Kidney (tissue), 14 donors: Measurements from ENCODE around the gene NT5DC2. TPM values are rescaled to one million over a fixed set of nuclear protein-coding genes. Genes with fewer than 3 reads are reported as not detected.

Experiments used
- DNase-seq, 5 donors: peaks; one replicate each; pipeline ENCODE4 v3.0.0-alpha.2; 2013 to 2020
- FAIRE-seq: peaks from 2 replicates; lab custom pipeline; 2012; peaks lifted over from hg19 to GRCh38; lab: Jason Lieb, UNC
- H3K27ac ChIP-seq, 2 donors: one replicate each; pipeline ENCODE4 v1.7.0; 2013; ENCODE audit warnings: low read depth in 2 of 2, low read length in 2 of 2, inconsistent platforms in 1 of 2
- H3K27me3 ChIP-seq: one replicate; pipeline ENCODE4 v1.7.1; 2013; ENCODE audit warnings: low read length, inconsistent platforms; ENCODE audit not compliant: control insufficient read depth, insufficient read depth
- H3K36me3 ChIP-seq, 3 donors: one replicate each; pipeline versions ENCODE4 v1.7.0 to v1.7.1; 2013; ENCODE audit warnings: low read length in 3 of 3, control low read depth in 1 of 3, inconsistent platforms in 1 of 3; ENCODE audit not compliant: insufficient read depth in 3 of 3, control insufficient read depth in 2 of 3
- H3K4me1 ChIP-seq, 3 donors: one replicate each; pipeline versions ENCODE4 v1.7.0 to v1.7.1; 2013; ENCODE audit warnings: low read length in 3 of 3, inconsistent platforms in 1 of 3, low read depth in 1 of 3; ENCODE audit not compliant: control insufficient read depth in 2 of 3, insufficient read depth in 2 of 3
- H3K4me3 ChIP-seq, 3 donors: one replicate each; pipeline versions ENCODE4 v1.7.0 to v1.8.1; 2013; ENCODE audit warnings: low read length in 3 of 3, control low read depth in 1 of 3, inconsistent platforms in 1 of 3
- H3K9ac ChIP-seq, 3 donors: one replicate each; pipeline versions ENCODE4 v1.7.0 to v1.7.1; 2013; ENCODE audit warnings: low read length in 3 of 3, control low read depth in 1 of 3, inconsistent platforms in 1 of 3
- H3K9me3 ChIP-seq, 3 donors: one replicate each; pipeline versions ENCODE4 v1.7.0 to v1.7.1; 2013; ENCODE audit warnings: low read length in 3 of 3, control low read depth in 1 of 3, inconsistent platforms in 1 of 3; ENCODE audit not compliant: control insufficient read depth in 2 of 3, insufficient read depth in 1 of 3
- intact Hi-C: fragments of 100-400 bp; cut with DNase I; formaldehyde crosslinking; loops from one replicate; pipeline ENCODE4 v1.11.1; 2022
- polyA plus RNA-seq: library from polyadenylated mRNA; stranded (reverse); fragments of 350-450 nt; fragmentation: Illumina TruSeq; extraction: RNeasy Lipid Tissue Mini Kit (QIAGEN cat#74804); gene quantifications from one replicate; pipeline ENCODE4 v1.2.3, GENCODE V29; 2014; ENCODE audit warnings: low read depth, low replicate concordance; ENCODE audit not compliant: insufficient read depth
- total RNA-seq: library from RNA; stranded (reverse); fragmentation: NEBNext Ultra II Directional; extraction: Animal tissue kit (Norgen Biotek cat#: 25700); gene quantifications from one replicate; pipeline ENCODE4 v1.2.1, GENCODE V29; 2021
- TF ChIP-seq, protein P1 (sequence below): IDR thresholded peaks from 3 replicates; pipeline ENCODE4 v1.5.1; 2012; ENCODE audit warnings: mild to moderate bottlenecking, moderate library complexity, borderline replicate concordance; ENCODE audit not compliant: insufficient read depth; ENCODE audit errors: extremely low read depth
- donor health status: control.
- donor health status: control.
- donor health status: control.
- donor health status: control.
- donor health status: control.
- donor health status: DM: yes; HTN: yes; CAD: no.
- donor health status: Normal renal cell carcinoma (clear cell type).

NT5DC2 gene
- total and polyA plus RNA-seq, 2 donors from 2014 or later, result 47.3 to 75.7 TPM

DNA sequence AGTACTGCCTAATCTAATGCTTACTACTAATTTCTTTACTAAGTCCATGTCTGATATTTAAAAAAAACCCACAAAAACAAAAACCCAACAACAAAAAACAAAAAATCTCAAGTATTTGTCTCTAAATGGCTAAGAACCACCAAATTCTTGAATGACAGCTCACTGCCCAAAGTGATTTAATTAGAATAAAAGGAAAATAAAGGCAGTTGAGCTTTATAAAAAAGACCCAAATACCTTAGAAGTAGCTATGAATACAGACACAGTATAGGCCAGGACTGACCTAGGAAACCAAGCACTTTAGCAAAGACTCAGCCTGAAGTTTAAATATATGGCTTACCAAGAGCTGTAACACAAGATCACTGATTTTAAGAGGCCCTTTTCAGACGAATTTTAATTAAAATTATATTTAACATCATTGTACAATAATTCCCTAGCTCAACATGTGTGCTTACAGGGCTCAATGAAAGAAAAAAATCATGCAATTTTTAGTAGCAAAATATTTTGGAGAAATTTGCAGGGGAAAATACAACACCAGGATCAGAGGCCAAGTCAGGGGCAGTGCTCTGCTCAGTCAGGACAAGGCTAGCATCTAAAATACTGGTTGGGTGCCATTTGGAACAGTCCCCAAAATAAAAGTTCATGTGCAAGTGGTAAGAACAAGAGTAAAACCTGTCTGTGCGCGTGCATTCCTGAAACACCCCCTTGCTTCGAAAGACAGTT lies 27.5 kb upstream of the NT5DC2 start:
- Histone ChIP-seq H3K4me1 (no peaks in the 10 kb centered on the region), H3K27ac (no peak overlapping the region), H3K9me3 (no peaks in the 10 kb centered on the region), H3K27me3 (no peaks in the 10 kb centered on the region), H3K36me3 (peaks cover 13 to 41% (median 13%) of the 10 kb centered on the region in 3 donors), H3K9ac (no peak overlapping the region), H3K4me3 (no peak overlapping the region)
- DNase-seq, result no peak
- no peak for FAIRE-seq
- intact Hi-C loops, result no loop called here
- TF ChIP-seq, protein P1, sequence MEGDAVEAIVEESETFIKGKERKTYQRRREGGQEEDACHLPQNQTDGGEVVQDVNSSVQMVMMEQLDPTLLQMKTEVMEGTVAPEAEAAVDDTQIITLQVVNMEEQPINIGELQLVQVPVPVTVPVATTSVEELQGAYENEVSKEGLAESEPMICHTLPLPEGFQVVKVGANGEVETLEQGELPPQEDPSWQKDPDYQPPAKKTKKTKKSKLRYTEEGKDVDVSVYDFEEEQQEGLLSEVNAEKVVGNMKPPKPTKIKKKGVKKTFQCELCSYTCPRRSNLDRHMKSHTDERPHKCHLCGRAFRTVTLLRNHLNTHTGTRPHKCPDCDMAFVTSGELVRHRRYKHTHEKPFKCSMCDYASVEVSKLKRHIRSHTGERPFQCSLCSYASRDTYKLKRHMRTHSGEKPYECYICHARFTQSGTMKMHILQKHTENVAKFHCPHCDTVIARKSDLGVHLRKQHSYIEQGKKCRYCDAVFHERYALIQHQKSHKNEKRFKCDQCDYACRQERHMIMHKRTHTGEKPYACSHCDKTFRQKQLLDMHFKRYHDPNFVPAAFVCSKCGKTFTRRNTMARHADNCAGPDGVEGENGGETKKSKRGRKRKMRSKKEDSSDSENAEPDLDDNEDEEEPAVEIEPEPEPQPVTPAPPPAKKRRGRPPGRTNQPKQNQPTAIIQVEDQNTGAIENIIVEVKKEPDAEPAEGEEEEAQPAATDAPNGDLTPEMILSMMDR, result no peak

DNA sequence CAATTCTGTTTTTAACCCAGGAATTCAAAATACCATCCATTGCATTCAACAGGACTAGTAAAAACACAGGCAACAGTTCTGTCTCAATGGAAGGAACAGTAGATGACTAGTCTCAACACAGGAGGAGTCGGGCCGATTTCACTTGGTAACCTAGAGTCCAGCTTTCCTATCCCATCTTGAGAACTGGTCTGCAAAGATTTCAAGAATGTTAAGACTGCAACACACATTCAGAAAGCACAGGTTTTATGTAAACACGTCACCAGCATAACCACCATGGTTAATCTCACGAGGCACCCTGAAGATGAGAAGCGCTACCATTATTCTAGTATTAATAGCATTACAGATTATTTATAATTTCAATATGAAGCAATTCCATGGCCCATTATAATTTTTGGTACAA lies 24.8 kb upstream of the NT5DC2 start:
- Histone ChIP-seq H3K27ac (no peak overlapping the region), H3K9me3 (no peaks in the 10 kb centered on the region), H3K4me3 (no peak overlapping the region), H3K36me3 (peaks cover 12 to 48% (median 14%) of the 10 kb centered on the region in 3 donors), H3K9ac (no peak overlapping the region), H3K4me1 (peaks cover 0 to 2% (median 0%) of the 10 kb centered on the region in 3 donors), H3K27me3 (no peaks in the 10 kb centered on the region)
- TF ChIP-seq, protein P1, result no peak
- FAIRE-seq (no peak), DNase-seq (no peak)
- intact Hi-C loops, result no loop called here

DNA sequence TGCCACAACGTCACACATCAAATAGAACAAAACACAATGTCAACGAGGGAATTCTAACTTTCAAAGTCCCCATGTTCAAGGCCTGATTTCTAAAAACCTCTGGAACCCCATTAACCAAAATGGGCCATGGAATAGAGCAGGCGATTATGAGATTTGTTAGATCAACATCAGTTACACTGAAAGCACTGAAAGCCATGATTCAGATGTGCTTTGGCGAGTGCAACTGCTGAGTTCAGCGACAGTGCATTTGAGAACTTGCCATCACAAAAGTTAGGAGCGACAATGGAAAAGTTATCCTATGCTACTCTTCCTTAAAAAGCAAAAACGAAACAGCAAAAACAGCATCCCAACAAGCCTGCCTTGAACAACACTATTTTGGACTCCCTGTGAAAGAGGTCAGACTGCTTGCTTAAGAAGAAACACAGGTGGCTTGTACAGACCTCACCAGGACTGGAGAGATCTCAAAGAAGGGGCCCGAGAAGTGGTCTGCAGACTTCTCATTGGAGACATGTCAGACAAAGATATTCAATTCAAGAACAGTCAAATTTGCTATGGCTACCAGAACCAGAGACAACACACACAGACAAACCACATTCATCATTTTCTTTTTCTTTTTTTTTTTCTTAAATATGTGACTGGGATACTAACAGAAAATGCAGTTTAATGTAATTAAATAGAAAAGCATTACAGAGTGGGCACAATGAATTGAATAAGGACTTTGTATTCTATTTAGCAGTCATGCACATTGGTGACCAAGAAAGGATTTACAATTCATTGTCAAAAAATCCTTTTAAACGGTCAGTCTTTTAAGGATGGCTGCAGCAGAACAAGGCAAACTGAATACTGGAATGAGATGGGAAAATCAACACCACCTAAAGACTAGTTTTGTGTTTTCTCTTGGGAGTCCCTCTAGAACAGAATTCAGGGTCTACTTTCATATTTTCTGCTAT lies 23.6 kb upstream of the NT5DC2 start:
- intact Hi-C loops, result no loop called here
- TF ChIP-seq, protein P1, result no peak
- no peak for FAIRE-seq
- no peak overlapping the region for H3K27ac ChIP-seq
- peaks cover 0 to 2% (median 0%) of the 10 kb centered on the region in 3 donors for H3K4me1 ChIP-seq
- no peak overlapping the region for H3K9ac ChIP-seq
- no peak overlapping the region for H3K4me3 ChIP-seq
- no peaks in the 10 kb centered on the region for H3K9me3 ChIP-seq
- no peak for DNase-seq
- peaks cover 14 to 50% (median 18%) of the 10 kb centered on the region in 3 donors for H3K36me3 ChIP-seq
- no peaks in the 10 kb centered on the region for H3K27me3 ChIP-seq
